ENCODE results near the gene SSTR3. TPM values are rescaled to one million over a fixed set of nuclear protein-coding genes. Genes with fewer than 3 reads are reported as not detected.
A peak's percentile ranks its signal among the peaks of the same experiment; 100 is the strongest.

Gene SSTR3
- total and polyA plus RNA-seq, 2 donors from 2014 or later: 0.13 to 0.56 TPM

DNA sequence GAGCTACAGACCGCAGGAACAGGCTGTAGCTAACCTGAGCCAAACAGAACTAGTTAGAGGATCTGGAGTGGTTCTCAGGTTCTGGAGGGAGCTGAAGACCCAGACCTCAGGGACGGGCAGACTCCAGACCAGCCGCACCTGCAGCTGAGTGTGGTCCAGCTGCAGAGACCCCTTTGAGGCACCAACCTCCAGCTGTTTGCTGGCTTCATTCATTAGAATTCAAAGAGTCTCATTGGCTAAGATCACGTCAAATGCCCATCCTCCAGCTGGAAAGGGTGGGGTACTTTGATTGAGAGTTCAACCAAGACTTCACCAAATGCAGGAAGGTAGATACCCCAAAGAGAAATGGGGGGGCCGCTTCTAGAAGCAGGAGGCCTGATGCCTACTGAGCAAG, 49.2 kb downstream of the SSTR3 start:
- TF ChIP-seq CTCF (IDR thresholded peaks at IDR 0.05; ENCODE audit: borderline replicate concordance, extremely low read depth, insufficient read depth): no peak
- Histone ChIP-seq H3K9ac (ENCODE audit: low read length in 3 of 3) (no peak overlapping the region), H3K9me3 (ENCODE audit: control insufficient read depth in 2 of 3, insufficient read depth in 1 of 3, low read length in 3 of 3) (no peaks in the 10 kb centered on the region), H3K4me3 (ENCODE audit: low read length in 3 of 3) (no peak overlapping the region), H3K4me1 (ENCODE audit: control insufficient read depth in 2 of 3, insufficient read depth in 2 of 3, low read depth in 1 of 3, low read length in 3 of 3) (peaks cover 0 to 14% (median 7%) of the 10 kb centered on the region in 3 donors), H3K27ac (ENCODE audit: low read depth in 2 of 2, low read length in 2 of 2) (no peak overlapping the region), H3K36me3 (ENCODE audit: control insufficient read depth in 2 of 3, insufficient read depth in 3 of 3, low read length in 3 of 3) (no peaks in the 10 kb centered on the region), H3K27me3 (ENCODE audit: control insufficient read depth, insufficient read depth, low read length) (no peaks in the 10 kb centered on the region)
- no peak for FAIRE-seq
- intact Hi-C loops (cut with DNase I): no loop called here
- DNase-seq: no peak

DNA sequence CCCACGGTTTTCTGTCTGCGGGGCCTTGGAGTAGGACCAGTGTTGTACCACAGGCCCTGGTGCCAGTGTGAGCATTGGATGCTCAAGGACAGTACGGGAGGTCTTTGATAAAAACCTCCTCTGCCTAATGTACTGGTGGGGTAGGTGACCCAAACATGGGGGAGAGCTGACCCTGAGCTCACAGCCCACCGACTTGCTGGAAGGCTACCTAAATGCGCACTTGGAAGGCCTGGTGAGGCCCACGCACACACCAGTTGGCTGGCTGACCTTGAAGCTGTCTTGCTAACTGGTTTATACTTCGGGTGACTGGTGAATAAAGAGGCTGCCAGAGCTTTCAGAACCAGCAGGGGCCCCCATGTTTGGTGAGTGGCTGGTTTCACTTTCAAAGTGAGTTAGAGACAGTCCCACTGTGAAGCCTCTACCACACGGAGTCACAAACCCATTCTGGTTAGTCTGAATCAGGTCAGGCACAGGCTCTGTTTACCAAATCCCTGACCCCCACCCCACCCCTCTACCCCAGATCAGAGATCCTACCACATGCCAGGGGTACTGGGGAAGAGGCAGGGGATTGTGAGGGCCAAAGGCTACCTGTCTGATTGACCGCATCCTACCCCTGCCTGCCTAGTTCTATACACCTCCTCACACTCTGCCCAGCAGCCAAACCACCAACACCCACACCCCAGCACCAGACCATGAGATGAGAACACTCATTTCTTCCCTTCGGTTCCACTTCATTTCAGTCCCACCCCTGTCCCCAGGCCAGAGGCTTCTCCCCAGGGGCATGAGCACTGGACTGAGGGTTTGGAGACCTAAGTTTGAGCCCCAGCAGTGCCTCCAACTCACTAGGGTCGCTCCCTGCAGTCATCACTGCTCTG, 49.8 kb downstream of the SSTR3 start:
- H3K4me1 ChIP-seq (ENCODE audit: control insufficient read depth in 2 of 3, insufficient read depth in 2 of 3, low read depth in 1 of 3, low read length in 3 of 3): peaks cover 0 to 9% (median under 1%) of the 10 kb centered on the region in 3 donors
- H3K9ac ChIP-seq (ENCODE audit: low read length in 3 of 3): no peak overlapping the region
- no peak overlapping the region for H3K27ac ChIP-seq (ENCODE audit: low read depth in 2 of 2, low read length in 2 of 2)
- H3K36me3 ChIP-seq (ENCODE audit: control insufficient read depth in 2 of 3, insufficient read depth in 3 of 3, low read length in 3 of 3): no peaks in the 10 kb centered on the region
- H3K4me3 ChIP-seq (ENCODE audit: low read length in 3 of 3): no peak overlapping the region
- no peak for FAIRE-seq
- H3K27me3 ChIP-seq (ENCODE audit: control insufficient read depth, insufficient read depth, low read length): no peaks in the 10 kb centered on the region
- TF ChIP-seq CTCF (IDR thresholded peaks at IDR 0.05; ENCODE audit: borderline replicate concordance, extremely low read depth, insufficient read depth): no peak
- intact Hi-C loops (cut with DNase I): no loop called here
- DNase-seq: peak in 1 of 5 donors; percentile 58
- no peaks in the 10 kb centered on the region for H3K9me3 ChIP-seq (ENCODE audit: control insufficient read depth in 2 of 3, insufficient read depth in 1 of 3, low read length in 3 of 3)

- Histone ChIP-seq H3K4me3 (ENCODE audit: low read length in 3 of 3) (no peak overlapping the region), H3K27me3 (ENCODE audit: control insufficient read depth, insufficient read depth, low read length) (no peaks in the 10 kb centered on the region), H3K36me3 (ENCODE audit: control insufficient read depth in 2 of 3, insufficient read depth in 3 of 3, low read length in 3 of 3) (no peaks in the 10 kb centered on the region), H3K9ac (ENCODE audit: low read length in 3 of 3) (no peak overlapping the region), H3K9me3 (ENCODE audit: control insufficient read depth in 2 of 3, insufficient read depth in 1 of 3, low read length in 3 of 3) (no peaks in the 10 kb centered on the region), H3K4me1 (ENCODE audit: control insufficient read depth in 2 of 3, insufficient read depth in 2 of 3, low read depth in 1 of 3, low read length in 3 of 3) (peaks cover 0 to 2% (median 0%) of the 10 kb centered on the region in 3 donors), H3K27ac (ENCODE audit: low read depth in 2 of 2, low read length in 2 of 2) (no peak overlapping the region)
- no peak for FAIRE-seq
- intact Hi-C loops (cut with DNase I): no loop called here
- peak in 1 of 5 donors; percentile 26 for DNase-seq
- no peak for TF ChIP-seq CTCF (IDR thresholded peaks at IDR 0.05; ENCODE audit: borderline replicate concordance, extremely low read depth, insufficient read depth)
Measured at GRCh38 chr22:37161443-37161842, 50.8 kb downstream of the SSTR3 start.

Measured in kidney (tissue), 14 donors.